Transverse colon (tissue), 4 donors: Measurements from ENCODE around the gene C16orf87.

Experiments
- CTCF ChIP-seq, 5 experiments: fragments of 200-600 bp in 3 of 5; fragments of 450-650 bp in 2 of 5; sonication (generic) in 3 of 5; IDR thresholded peaks; 1 replicate in 2 of 5; 2 replicates in 3 of 5; pipeline ENCODE4 v1.5.1; 2016 to 2017; ENCODE audit warnings: antibody characterized with exemption in 5 of 5, inconsistent platforms in 3 of 5, mild to moderate bottlenecking in 2 of 5, moderate library complexity in 1 of 5
- POLR2AphosphoS5 ChIP-seq, 3 donors: sonication (generic); formaldehyde crosslinking; IDR thresholded peaks; one replicate each; pipeline ENCODE4 v1.6.1; 2016; ENCODE audit warnings: antibody characterized with exemption in 3 of 3

GRCh38 chr16:46796764-46797269, 34.2 kb downstream of the C16orf87 start:
- TF ChIP-seq CTCF (IDR thresholded peaks at IDR 0.05) = no peak
- TF ChIP-seq POLR2AphosphoS5 (IDR thresholded peaks at IDR 0.05) = no peak
